HepG2 (cell line): ENCODE data around the gene IFI35. TPM values are rescaled to one million over a fixed set of nuclear protein-coding genes. Genes with fewer than 3 reads are reported as not detected.

Experiments used
- ASH2L ChIP-seq: fragments of 300-600, 200-600 bp; sonication (generic); IDR thresholded peaks from 2 replicates; pipeline ENCODE4 v1.7.0; 2017; ENCODE audit warnings: low read depth, mild to moderate bottlenecking, moderate library complexity, mixed read lengths, low read length; ENCODE audit not compliant: insufficient read length
- HINFP ChIP-seq: sonication (generic); formaldehyde crosslinking; IDR thresholded peaks from 2 replicates; pipeline ENCODE4 v1.4.0; 2020; ENCODE audit warnings: low read depth, mild to moderate bottlenecking, missing genetic modification reagents
- KDM1A ChIP-seq: IDR thresholded peaks from 2 replicates; pipeline ENCODE4 v1.6.1; 2016; ENCODE audit warnings: missing compliant biosample characterization
- POLR2A ChIP-seq, 2 experiments: IDR thresholded peaks; 2 replicates each; pipeline ENCODE4 v1.6.1; 2011; ENCODE audit warnings: low read depth in 2 of 2, low read length in 2 of 2, mild to moderate bottlenecking in 1 of 2, moderate library complexity in 1 of 2; ENCODE audit not compliant: insufficient read depth in 1 of 2
- POLR2AphosphoS5 ChIP-seq: IDR thresholded peaks from 2 replicates; pipeline ENCODE4 v1.6.1; 2012; ENCODE audit warnings: low read depth, low read length
- PTBP1 ChIP-seq: fragments of 200-400 bp; formaldehyde crosslinking; IDR thresholded peaks from 2 replicates; pipeline ENCODE4 v1.6.1; 2018; ENCODE audit warnings: low read length, low read depth; ENCODE audit not compliant: poor library complexity, severe bottlenecking
- SIX4 ChIP-seq: sonication (generic); formaldehyde crosslinking; IDR thresholded peaks from 2 replicates; pipeline ENCODE4 v1.4.0; 2020; ENCODE audit warnings: missing genetic modification reagents
- SP140L ChIP-seq: sonication (generic); formaldehyde crosslinking; IDR thresholded peaks from 2 replicates; pipeline ENCODE4 v1.4.0; 2020; ENCODE audit warnings: missing genetic modification reagents, borderline replicate concordance
- ZBED4 ChIP-seq: sonication (generic); formaldehyde crosslinking; IDR thresholded peaks from 2 replicates; pipeline ENCODE4 v1.4.0; 2020; ENCODE audit warnings: missing genetic modification reagents, borderline replicate concordance
- ZBTB39 ChIP-seq: sonication (generic); formaldehyde crosslinking; IDR thresholded peaks from 2 replicates; pipeline ENCODE4 v1.5.0; 2020; ENCODE audit warnings: missing genetic modification reagents
- ZNF570 ChIP-seq: sonication (generic); formaldehyde crosslinking; IDR thresholded peaks from 2 replicates; pipeline ENCODE4 v1.4.0; 2020; ENCODE audit warnings: mild to moderate bottlenecking, missing genetic modification reagents, borderline replicate concordance
- polyA plus RNA-seq, 8 experiments: library from polyadenylated mRNA; depleted of rRNA in 3 of 8; stranded (reverse) in 7 of 8; unstranded in 1 of 8; fragments of >200 nt; fragmentation: Illumina TruSeq in 4 of 8; extraction: Trizol in 4 of 8; gene quantifications; 2 replicates each; pipeline versions ENCODE4 v1.2.1 to v1.2.3, GENCODE V29; 2011 to 2016; ENCODE audit warnings: low read depth in 4 of 8, missing spikeins in 1 of 8, mixed read lengths in 1 of 8; ENCODE audit not compliant: insufficient read depth in 1 of 8
- total RNA-seq, 5 experiments: library from RNA; depleted of rRNA; stranded (reverse); fragments of >200 nt; fragmentation: Illumina TruSeq; extraction: Trizol; gene quantifications; 2 replicates each; pipeline ENCODE4 v1.2.3, GENCODE V29; 2016; ENCODE audit warnings: low read depth in 1 of 5
- TF ChIP-seq, protein P1 (sequence below), 2 experiments: fragments of 450-650 bp in 1 of 2; sonication (generic) in 1 of 2; formaldehyde crosslinking; IDR thresholded peaks; 2 replicates each; pipeline versions ENCODE4 v1.5.0 to v1.8.0; 2020 to 2022; ENCODE audit warnings: mild to moderate bottlenecking in 1 of 2, missing genetic modification reagents in 1 of 2
- TF ChIP-seq, protein P2 (sequence below): sonication (generic); formaldehyde crosslinking; IDR thresholded peaks from 2 replicates; pipeline ENCODE4 v1.4.0; 2020; ENCODE audit warnings: missing genetic modification reagents, borderline replicate concordance
- TF ChIP-seq, protein P3 (sequence below): IDR thresholded peaks from 2 replicates; pipeline ENCODE4 v1.6.1; 2012; ENCODE audit warnings: inconsistent platforms
- TF ChIP-seq, protein P4 (sequence below): sonication (generic); formaldehyde crosslinking; IDR thresholded peaks from 2 replicates; pipeline ENCODE4 v1.8.0; 2022; ENCODE audit warnings: mild to moderate bottlenecking, missing genetic modification reagents

Gene IFI35
- total and polyA plus RNA-seq, 2 of the 13 experiments (the other 11 are each of a cell fraction or from before 2014, with no cell fraction given) = 28.9 to 38.1 TPM

DNA sequence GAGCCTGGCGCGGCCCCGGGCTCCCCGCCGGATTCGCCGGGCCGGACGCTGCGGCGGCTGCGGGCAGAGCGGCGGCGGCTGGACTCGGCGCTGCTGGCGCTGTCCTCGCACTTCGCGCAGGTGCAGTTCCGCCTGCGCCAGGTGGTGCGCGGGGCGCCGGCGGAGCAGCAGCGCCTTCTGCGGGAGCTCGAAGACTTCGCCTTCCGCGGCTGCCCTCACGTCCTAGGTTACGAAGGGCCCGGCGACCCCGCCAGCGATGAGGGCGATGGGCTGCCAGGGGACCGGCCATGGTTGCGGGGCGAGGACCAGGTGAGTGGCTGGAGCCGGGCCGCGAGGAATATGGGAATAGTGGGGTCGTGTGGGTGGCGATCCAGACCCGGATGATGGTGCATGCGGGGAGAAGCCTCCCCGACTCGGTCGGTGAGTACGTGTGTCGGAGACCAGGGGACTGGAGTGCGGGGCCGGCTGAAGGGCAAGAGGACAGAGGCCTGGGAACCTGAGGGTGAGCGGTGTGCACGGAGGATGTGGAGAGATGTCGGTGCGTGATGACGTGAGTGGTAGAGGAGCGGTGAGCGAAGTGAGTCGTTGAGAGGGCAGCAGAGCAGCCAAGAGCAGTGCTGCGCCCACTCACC, 25.7 kb upstream of the IFI35 start (continued):
- TF ChIP-seq PTBP1 = no peak
- TF ChIP-seq ASH2L = peak; percentile 37
- TF ChIP-seq, protein P1, sequence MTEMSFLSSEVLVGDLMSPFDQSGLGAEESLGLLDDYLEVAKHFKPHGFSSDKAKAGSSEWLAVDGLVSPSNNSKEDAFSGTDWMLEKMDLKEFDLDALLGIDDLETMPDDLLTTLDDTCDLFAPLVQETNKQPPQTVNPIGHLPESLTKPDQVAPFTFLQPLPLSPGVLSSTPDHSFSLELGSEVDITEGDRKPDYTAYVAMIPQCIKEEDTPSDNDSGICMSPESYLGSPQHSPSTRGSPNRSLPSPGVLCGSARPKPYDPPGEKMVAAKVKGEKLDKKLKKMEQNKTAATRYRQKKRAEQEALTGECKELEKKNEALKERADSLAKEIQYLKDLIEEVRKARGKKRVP (CRISPR knock-in tag; IDR thresholded peaks at IDR 0.05) = no peak
- TF ChIP-seq ZBED4 (CRISPR knock-in tag) = no peak
- 0 out of 2 replicates have a peak, but pooled peaks have one; percentile 30 for TF ChIP-seq ZBTB39 (CRISPR knock-in tag)
- no peak for TF ChIP-seq SIX4 (CRISPR knock-in tag)
- TF ChIP-seq KDM1A (CRISPR knock-in tag) = peak; percentile 54; the same call in 1 of the 2 replicates
- TF ChIP-seq, protein P2, sequence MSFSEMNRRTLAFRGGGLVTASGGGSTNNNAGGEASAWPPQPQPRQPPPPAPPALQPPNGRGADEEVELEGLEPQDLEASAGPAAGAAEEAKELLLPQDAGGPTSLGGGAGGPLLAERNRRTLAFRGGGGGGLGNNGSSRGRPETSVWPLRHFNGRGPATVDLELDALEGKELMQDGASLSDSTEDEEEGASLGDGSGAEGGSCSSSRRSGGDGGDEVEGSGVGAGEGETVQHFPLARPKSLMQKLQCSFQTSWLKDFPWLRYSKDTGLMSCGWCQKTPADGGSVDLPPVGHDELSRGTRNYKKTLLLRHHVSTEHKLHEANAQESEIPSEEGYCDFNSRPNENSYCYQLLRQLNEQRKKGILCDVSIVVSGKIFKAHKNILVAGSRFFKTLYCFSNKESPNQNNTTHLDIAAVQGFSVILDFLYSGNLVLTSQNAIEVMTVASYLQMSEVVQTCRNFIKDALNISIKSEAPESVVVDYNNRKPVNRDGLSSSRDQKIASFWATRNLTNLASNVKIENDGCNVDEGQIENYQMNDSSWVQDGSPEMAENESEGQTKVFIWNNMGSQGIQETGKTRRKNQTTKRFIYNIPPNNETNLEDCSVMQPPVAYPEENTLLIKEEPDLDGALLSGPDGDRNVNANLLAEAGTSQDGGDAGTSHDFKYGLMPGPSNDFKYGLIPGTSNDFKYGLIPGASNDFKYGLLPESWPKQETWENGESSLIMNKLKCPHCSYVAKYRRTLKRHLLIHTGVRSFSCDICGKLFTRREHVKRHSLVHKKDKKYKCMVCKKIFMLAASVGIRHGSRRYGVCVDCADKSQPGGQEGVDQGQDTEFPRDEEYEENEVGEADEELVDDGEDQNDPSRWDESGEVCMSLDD = no peak
- TF ChIP-seq, protein P3, sequence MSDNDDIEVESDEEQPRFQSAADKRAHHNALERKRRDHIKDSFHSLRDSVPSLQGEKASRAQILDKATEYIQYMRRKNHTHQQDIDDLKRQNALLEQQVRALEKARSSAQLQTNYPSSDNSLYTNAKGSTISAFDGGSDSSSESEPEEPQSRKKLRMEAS = peak; percentile 92
- no peak for TF ChIP-seq ZNF570
- TF ChIP-seq POLR2AphosphoS5 = 0 out of 2 replicates have a peak, but pooled peaks have one; percentile 22
- no peak for TF ChIP-seq SP140L (CRISPR knock-in tag)
- peak; percentile 30; the same call in 1 of the 2 replicates for TF ChIP-seq HINFP
- TF ChIP-seq, protein P4, sequence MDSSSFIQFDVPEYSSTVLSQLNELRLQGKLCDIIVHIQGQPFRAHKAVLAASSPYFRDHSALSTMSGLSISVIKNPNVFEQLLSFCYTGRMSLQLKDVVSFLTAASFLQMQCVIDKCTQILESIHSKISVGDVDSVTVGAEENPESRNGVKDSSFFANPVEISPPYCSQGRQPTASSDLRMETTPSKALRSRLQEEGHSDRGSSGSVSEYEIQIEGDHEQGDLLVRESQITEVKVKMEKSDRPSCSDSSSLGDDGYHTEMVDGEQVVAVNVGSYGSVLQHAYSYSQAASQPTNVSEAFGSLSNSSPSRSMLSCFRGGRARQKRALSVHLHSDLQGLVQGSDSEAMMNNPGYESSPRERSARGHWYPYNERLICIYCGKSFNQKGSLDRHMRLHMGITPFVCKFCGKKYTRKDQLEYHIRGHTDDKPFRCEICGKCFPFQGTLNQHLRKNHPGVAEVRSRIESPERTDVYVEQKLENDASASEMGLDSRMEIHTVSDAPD = no peak
- TF ChIP-seq POLR2A (IDR thresholded peaks at IDR 0.05; ENCODE audit: insufficient read depth in 1 of 2, low read depth in 2 of 2, low read length in 2 of 2) = no peak; a peak in 1 of 4 replicates
